HG03097 (cell line): ENCODE measurements around the gene BCR.

Experiments used
- ATAC-seq: cut with Tn5 transposase; IDR thresholded peaks from one replicate; pipeline ENCODE4 v1.9.1; 2021; ENCODE audit not compliant: unreplicated experiment, low FRiP score

BCR gene

DNA sequence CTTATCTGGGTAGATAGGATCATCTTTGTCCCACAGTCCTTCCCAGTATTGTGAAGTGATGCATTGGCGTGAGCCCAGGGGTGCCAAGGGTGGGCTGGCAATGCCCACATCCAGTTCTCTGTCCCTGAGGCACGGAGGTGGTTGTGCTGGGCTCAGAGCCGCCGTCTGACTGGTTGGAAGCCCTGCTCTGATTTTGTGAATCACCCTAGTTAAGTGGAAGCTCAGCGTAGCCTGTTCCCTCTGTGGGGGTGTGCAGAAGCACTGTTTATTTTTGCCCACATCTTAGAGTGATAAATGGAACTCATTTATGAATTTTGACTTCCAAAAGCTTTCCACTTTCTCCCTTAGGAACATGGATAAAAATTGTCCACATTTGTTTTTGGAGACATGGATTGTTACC lies 13.6 kb downstream of the BCR start:
- ATAC-seq = no peak

DNA sequence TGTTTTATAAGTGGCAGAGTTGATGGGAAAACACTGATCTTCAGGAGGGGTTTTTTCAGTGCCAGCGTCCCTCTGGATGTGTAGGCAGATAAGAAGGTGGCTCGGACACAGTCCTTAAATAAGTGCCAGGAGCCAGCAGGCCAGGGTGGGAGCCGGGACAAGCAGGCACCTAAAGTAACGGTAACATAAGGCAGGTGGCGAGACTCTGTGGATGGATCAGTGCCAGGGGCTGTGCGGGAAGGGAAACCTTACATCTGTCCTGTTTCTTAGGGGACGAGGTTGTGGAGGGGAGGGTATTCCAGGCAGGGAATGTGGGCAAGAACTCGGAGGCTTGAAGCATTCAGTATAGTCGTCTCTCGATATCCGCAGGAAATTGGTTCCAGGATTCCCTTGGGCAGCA lies 15.9 kb downstream of the BCR start:
- ATAC-seq = no peak

DNA sequence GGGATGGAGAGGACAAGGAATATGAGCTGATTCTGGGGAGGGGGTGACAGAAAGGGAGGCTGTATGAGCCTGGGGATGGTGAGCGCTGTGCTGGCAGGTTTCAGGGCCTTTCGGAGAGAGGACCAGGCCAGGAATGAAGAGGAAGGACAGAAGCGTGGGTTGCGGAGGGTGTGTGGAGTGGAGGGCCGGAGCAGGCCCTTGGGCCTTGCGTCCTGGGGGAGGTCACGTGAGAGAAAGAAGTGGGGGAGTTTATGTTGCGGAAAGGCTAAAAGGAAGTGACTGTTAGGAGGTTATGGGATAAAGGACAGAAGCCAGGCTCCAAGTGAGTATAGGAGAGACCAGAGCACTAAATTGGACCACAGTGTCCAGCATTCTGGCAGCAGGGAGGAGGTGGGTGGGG lies 17.5 kb downstream of the BCR start:
- no peak for ATAC-seq

- no peak for ATAC-seq
Measured at GRCh38 chr22:23199159-23199558, 18.9 kb downstream of the BCR start.

GRCh38 chr22:23200898-23201297 lies 20.6 kb downstream of the BCR start:
- no peak for ATAC-seq

GRCh38 chr22:23202812-23203451 lies 22.6 kb downstream of the BCR start:
- ATAC-seq = no peak

DNA sequence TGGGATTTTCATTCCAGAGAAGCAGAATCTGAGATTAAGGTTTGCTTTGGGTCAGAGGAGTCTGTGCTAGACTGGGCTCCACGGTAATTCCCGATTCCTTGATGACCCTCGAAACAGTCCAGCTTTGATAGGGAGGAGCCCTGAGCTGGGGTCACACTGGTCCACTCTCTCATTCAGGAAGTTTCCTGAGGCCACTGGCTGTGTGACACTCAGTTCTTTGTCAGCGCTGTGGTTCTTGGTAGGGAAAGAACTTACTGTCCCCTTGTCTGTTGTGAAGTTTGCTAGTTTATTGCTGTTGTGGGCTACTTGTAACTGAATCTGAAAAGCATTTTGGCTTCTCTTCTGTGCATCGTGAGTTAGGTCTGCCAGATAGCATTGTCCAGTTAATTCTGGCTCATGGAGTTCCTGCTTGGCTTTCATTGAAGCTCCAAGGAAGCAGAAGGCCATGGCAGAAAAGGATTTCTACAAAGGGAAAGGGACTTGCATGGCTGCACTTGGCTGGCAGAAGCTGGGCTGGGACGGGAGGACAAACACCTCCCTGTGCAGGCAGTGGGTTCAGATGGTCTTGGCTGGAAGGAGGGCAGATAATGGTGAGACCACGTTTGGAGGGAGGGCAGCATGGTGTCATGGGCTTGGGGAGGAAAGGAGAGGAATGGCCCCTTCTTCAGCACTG lies 23.3 kb downstream of the BCR start:
- ATAC-seq = no peak

- no peak for ATAC-seq
Measured at GRCh38 chr22:23204125-23204488, 23.8 kb downstream of the BCR start.

GRCh38 chr22:23204541-23205157 lies 24.3 kb downstream of the BCR start:
- no peak for ATAC-seq

GRCh38 chr22:23205339-23206049 lies 25.2 kb downstream of the BCR start:
- no peak for ATAC-seq

DNA sequence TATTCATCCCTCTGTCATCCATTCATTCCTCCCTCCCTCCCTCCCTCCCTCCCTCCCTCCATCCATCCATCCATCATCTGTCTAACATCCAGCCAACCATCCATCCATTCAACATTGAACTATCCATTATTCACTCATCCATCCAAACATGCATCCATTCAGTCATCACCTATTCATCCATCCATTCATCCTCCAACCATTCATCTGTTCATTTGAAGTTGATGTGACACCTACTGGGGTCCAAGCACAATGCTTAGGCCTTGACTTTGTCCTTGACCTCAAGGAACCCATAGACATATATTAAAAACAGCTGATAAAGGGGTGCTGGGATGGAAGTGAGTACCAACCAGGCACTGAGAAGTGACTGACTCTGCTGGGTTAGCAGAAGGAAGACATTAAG lies 26.6 kb downstream of the BCR start:
- ATAC-seq = no peak

GRCh38 chr22:23207729-23208393 lies 27.6 kb downstream of the BCR start:
- no peak for ATAC-seq

- no peak for ATAC-seq
Measured at GRCh38 chr22:23210428-23211170, 30.3 kb downstream of the BCR start.

DNA sequence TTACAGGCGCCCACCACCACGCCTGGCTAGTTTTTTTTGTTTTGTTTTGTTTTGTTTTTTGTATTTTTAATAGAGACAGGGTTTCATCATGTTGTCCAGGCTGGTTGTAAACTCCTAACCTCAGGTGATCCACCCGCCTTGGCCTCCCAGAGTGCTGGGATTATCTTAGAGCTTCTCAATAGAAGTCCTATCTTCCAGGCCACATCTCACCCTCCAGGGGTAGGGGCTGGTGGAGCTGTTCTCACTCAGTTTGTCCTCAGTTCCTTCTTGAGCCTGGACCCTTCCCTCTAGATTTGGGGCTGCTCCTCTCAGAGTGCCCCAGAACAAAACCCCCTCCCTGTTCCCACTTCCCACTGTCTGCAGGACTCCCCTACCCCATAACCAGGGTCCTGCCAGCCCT lies 31.3 kb downstream of the BCR start:
- ATAC-seq = no peak

DNA sequence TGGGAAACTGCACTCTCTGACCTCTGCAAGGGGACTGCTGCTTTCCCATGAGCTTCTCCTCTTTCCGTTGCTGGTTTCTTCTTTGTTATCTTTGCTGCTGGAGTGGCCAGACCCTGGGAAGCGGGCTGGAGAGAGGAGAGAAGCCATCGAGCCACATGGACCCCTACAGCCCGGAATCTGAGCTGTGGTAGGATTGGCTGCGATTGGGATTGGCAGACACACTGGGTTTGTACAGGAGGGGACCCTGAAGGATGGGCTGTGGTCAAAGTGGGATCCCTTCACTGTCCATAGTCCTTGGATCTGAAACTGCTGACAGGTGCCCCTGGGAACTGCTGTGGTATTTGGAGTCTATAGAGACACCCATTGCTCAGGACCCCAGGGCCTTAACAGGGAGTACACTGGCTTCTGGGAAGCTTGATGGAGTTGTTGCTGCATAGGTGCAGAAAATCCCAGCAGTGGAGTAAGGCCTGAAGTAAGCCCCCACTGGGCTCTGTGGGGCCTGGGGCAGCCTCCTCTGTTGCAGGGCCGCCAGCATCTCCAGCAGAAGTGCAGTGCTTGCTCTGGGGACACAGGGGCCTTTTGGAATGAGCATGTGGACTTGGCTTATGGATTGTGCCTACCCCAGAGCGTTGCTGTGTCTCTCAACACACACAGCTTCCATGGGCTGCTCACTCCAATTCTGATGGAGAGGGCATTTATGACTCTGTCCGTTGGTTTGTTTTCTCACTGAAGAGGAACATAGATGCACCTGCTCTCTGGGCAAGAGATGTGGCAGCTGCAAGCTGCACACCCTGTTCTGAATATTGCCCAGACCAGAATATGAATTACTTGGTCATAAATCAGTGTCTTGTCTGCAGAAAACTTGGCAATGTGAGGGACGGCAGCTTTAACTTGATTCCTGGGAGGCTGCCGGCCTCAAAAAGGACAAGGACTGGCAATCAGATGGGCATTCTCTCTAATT lies 32.0 kb downstream of the BCR start:
- no peak for ATAC-seq

GRCh38 chr22:23213022-23213555 lies 32.8 kb downstream of the BCR start:
- no peak for ATAC-seq

DNA sequence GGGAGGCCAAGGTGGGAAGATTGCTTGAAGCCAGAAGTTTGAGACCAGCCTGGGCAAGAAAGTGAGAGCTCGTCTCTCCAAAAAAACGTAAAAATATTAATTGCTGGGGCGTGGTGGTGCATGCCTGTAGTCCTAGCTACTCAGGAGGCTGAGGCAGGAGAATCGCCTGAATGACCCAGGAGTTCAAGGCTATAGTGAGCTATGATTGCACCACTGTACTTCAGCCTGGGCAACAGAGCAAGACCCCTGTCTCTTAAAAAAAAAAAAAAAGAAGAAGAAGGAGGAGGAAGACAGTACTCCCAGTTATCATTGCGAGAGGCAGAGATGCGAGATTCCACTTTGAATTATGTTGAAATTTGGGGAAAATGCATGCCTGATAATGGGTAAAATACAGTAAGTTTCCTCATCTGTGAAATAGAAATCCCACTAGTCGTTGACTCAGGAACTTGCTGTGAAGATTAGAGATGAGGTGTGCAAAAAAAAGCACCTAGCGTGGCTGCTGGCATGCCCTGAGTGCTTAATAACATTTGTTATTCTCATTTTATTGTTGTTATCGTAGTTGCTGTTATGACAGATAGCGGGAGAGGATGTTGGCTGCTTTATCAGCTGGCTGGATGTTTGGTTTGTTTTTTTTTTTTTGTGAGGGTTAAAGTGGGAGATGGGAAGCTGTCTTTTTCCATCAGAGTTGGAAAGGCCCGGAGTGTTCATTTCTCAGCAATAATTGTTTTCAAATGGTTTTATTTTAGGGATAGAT lies 33.4 kb downstream of the BCR start:
- no peak for ATAC-seq

DNA sequence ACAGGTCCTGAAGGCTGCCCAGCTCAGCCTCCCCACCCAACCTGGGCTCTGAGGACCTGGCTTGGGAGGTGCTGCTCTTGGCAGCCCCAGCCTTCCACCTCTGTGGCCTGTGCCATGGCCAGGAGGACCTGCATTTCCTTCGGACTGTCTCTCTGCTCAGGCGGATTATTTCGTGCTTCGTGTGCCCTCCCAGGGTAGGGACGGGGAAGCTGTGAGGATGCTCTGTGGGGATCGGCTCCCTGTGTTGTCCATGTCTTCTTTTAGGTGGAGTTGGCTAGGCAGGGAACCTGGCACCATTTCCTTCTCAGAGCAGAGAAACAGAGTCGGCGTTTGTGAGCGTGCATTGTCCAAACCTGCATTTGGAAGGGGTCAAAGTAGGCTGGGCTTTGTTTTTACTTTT lies 34.1 kb downstream of the BCR start:
- no peak for ATAC-seq
